ENCODE results near the gene RSRC1.
"Not testable (repeated sequence)": the region's sequence is repeated elsewhere in the genome, so short reads cannot be mapped to it uniquely, and the experiment has no call there.

RSRC1 gene

DNA sequence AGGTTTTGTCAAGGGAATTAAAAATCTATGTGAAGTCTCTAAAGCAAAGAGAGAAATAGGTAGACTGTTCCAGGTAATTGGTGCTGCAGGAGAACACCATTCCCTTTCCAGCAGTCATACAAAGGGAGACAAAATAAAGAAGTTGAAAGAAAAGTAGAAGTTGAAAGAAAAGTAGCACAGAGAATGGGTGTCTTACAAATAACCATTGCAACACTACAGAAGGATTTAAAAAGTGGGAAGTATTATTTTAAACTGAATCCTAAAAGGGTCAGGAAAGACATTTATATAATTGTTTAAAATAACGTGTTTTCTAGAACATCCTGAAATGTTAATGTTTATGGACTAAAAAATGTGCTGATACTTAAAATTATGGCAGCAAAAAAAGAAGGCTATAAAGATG is 223.8 kb downstream of the RSRC1 start:
- Histone ChIP-seq H3K4me3 (ENCODE audit: low read depth, low read length, poor library complexity, severe bottlenecking) (no peak overlapping the region), H3K79me2 (ENCODE audit: insufficient read depth, low read length) (no peaks in the 10 kb centered on the region), H3F3A (ENCODE audit: insufficient read depth, low read length) (no peaks in the 10 kb centered on the region), H3K27ac (ENCODE audit: low read depth, low read length, poor library complexity, severe bottlenecking) (no peak overlapping the region), H4K20me1 (ENCODE audit: insufficient read depth, low read length) (no peaks in the 10 kb centered on the region), H2AFZ (ENCODE audit: low read length) (no peak overlapping the region), H3K36me3 (ENCODE audit: insufficient read depth, low read length) (no peaks in the 10 kb centered on the region), H3K9me2 (ENCODE audit: low read depth, low read length) (0 out of 2 replicates have a peak, but pooled peaks cover 3% of the 10 kb centered on the region), H3K4me1 (ENCODE audit: insufficient read depth, low read length, severe bottlenecking) (no peaks in the 10 kb centered on the region), H3K27me3 (ENCODE audit: insufficient read depth, low read length) (no peaks in the 10 kb centered on the region), H3K9me3 (ENCODE audit: low read length) (no peaks in the 10 kb centered on the region), H3K9ac (ENCODE audit: low read length) (no peak overlapping the region), H3K4me2 (ENCODE audit: low read length) (no peak overlapping the region)
- TF ChIP-seq, protein P1, sequence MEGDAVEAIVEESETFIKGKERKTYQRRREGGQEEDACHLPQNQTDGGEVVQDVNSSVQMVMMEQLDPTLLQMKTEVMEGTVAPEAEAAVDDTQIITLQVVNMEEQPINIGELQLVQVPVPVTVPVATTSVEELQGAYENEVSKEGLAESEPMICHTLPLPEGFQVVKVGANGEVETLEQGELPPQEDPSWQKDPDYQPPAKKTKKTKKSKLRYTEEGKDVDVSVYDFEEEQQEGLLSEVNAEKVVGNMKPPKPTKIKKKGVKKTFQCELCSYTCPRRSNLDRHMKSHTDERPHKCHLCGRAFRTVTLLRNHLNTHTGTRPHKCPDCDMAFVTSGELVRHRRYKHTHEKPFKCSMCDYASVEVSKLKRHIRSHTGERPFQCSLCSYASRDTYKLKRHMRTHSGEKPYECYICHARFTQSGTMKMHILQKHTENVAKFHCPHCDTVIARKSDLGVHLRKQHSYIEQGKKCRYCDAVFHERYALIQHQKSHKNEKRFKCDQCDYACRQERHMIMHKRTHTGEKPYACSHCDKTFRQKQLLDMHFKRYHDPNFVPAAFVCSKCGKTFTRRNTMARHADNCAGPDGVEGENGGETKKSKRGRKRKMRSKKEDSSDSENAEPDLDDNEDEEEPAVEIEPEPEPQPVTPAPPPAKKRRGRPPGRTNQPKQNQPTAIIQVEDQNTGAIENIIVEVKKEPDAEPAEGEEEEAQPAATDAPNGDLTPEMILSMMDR (IDR thresholded peaks at IDR 0.05; ENCODE audit: low read length), result no peak
- no peak for TF ChIP-seq EZH2 (IDR thresholded peaks at IDR 0.05; ENCODE audit: borderline replicate concordance, low read length)

DNA sequence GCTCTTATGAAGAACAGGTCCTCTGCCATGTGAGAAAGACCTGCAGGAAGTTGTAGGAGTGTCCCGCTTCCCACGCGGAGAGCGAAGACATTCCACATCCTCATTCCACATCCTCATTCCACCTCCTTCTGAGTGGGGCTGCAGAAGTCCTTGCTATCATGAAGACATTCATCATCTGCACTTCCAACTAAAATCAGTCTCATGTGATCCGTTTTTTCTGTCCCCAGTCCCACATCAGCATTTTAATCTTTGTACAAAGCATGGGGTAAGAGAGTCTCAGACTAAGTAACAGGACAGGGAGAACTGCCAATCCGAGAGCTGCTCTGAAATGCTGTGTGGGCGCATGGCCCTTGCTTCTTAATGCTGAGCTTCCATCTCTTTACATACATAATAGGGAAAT is 227.2 kb downstream of the RSRC1 start:
- H3K4me3 ChIP-seq (ENCODE audit: low read depth, low read length, poor library complexity, severe bottlenecking), result no peak overlapping the region
- H2AFZ ChIP-seq (ENCODE audit: low read length), result no peak overlapping the region
- no peaks in the 10 kb centered on the region for H3K36me3 ChIP-seq (ENCODE audit: insufficient read depth, low read length)
- no peaks in the 10 kb centered on the region for H3K9me3 ChIP-seq (ENCODE audit: low read length)
- no peaks in the 10 kb centered on the region for H4K20me1 ChIP-seq (ENCODE audit: insufficient read depth, low read length)
- H3K9me2 ChIP-seq (ENCODE audit: low read depth, low read length), result 0 out of 2 replicates have a peak, but pooled peaks cover 3% of the 10 kb centered on the region
- H3K27me3 ChIP-seq (ENCODE audit: insufficient read depth, low read length), result no peaks in the 10 kb centered on the region
- no peak overlapping the region for H3K9ac ChIP-seq (ENCODE audit: low read length)
- H3K79me2 ChIP-seq (ENCODE audit: insufficient read depth, low read length), result no peaks in the 10 kb centered on the region
- H3K4me2 ChIP-seq (ENCODE audit: low read length), result no peak overlapping the region
- TF ChIP-seq EZH2 (IDR thresholded peaks at IDR 0.05; ENCODE audit: borderline replicate concordance, low read length), result no peak
- TF ChIP-seq, protein P1 (IDR thresholded peaks at IDR 0.05; ENCODE audit: low read length), result no peak
- H3K4me1 ChIP-seq (ENCODE audit: insufficient read depth, low read length, severe bottlenecking), result no peaks in the 10 kb centered on the region
- no peak overlapping the region for H3K27ac ChIP-seq (ENCODE audit: low read depth, low read length, poor library complexity, severe bottlenecking)
- H3F3A ChIP-seq (ENCODE audit: insufficient read depth, low read length), result no peaks in the 10 kb centered on the region

DNA sequence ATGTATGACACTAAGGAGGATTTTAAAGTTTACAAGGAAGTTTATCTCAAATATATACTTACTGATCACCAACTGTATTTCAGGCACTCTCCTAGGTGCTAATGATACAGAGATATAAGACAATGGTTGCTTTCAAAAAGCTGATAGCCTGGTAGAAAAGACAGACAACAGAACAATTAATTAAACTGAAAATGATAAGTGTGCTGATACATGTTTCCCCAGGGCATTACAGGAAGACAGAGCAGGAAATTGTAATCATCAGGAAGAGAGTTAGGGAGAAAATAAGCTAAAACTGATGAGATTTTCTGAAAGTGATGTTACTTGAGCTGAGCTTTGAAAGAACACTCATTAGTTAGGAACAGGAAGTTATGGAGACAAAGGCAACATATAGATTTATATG is 229.7 kb downstream of the RSRC1 start:
- Histone ChIP-seq H3K4me3 (ENCODE audit: low read depth, low read length, poor library complexity, severe bottlenecking) (no peak overlapping the region), H4K20me1 (ENCODE audit: insufficient read depth, low read length) (no peaks in the 10 kb centered on the region), H3K27ac (ENCODE audit: low read depth, low read length, poor library complexity, severe bottlenecking) (no peak overlapping the region), H3K27me3 (ENCODE audit: insufficient read depth, low read length) (no peaks in the 10 kb centered on the region), H3K9me3 (ENCODE audit: low read length) (no peaks in the 10 kb centered on the region), H3K4me1 (ENCODE audit: insufficient read depth, low read length, severe bottlenecking) (no peaks in the 10 kb centered on the region), H3K9me2 (ENCODE audit: low read depth, low read length) (no peaks in the 10 kb centered on the region), H3K79me2 (ENCODE audit: insufficient read depth, low read length) (no peaks in the 10 kb centered on the region), H3F3A (ENCODE audit: insufficient read depth, low read length) (no peaks in the 10 kb centered on the region), H3K4me2 (ENCODE audit: low read length) (no peak overlapping the region), H2AFZ (ENCODE audit: low read length) (no peak overlapping the region), H3K36me3 (ENCODE audit: insufficient read depth, low read length) (no peaks in the 10 kb centered on the region), H3K9ac (ENCODE audit: low read length) (no peak overlapping the region)
- TF ChIP-seq, protein P1 (IDR thresholded peaks at IDR 0.05; ENCODE audit: low read length), result no peak
- no peak for TF ChIP-seq EZH2 (IDR thresholded peaks at IDR 0.05; ENCODE audit: borderline replicate concordance, low read length)

DNA sequence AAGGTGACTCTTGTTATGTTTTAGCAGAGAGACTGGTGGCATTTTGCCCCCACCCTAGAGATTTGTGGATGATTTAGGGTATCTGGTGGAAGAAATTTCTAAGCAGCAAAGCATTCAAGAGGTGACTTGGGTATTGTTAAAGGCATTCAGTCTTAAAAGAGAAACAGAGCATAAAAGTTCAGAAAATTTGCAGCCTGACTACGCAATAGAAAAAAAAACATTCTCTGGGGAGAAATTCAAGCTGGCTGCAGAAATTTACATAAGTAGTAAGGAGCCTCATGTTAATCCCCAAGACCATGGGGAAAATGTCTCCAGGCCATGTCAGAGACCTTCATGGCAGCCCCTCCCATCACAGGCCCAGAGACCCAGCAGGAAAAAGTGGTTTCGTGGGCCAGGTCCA is 231.1 kb downstream of the RSRC1 start:
- H3K27me3 ChIP-seq (ENCODE audit: insufficient read depth, low read length); H3K27ac ChIP-seq (ENCODE audit: low read depth, low read length, poor library complexity, severe bottlenecking); H3K36me3 ChIP-seq (ENCODE audit: insufficient read depth, low read length); H2AFZ ChIP-seq (ENCODE audit: low read length); H3K79me2 ChIP-seq (ENCODE audit: insufficient read depth, low read length); H3K4me2 ChIP-seq (ENCODE audit: low read length); H3K9ac ChIP-seq (ENCODE audit: low read length); H4K20me1 ChIP-seq (ENCODE audit: insufficient read depth, low read length); H3K9me3 ChIP-seq (ENCODE audit: low read length); H3K4me1 ChIP-seq (ENCODE audit: insufficient read depth, low read length, severe bottlenecking); H3K4me3 ChIP-seq (ENCODE audit: low read depth, low read length, poor library complexity, severe bottlenecking); H3K9me2 ChIP-seq (ENCODE audit: low read depth, low read length); H3F3A ChIP-seq (ENCODE audit: insufficient read depth, low read length): not testable (repeated sequence)
